ENCODE results near the gene ING4.
"Not testable (repeated sequence)": the region's sequence is repeated elsewhere in the genome, so short reads cannot be mapped to it uniquely, and the experiment has no call there.

ING4 gene

DNA sequence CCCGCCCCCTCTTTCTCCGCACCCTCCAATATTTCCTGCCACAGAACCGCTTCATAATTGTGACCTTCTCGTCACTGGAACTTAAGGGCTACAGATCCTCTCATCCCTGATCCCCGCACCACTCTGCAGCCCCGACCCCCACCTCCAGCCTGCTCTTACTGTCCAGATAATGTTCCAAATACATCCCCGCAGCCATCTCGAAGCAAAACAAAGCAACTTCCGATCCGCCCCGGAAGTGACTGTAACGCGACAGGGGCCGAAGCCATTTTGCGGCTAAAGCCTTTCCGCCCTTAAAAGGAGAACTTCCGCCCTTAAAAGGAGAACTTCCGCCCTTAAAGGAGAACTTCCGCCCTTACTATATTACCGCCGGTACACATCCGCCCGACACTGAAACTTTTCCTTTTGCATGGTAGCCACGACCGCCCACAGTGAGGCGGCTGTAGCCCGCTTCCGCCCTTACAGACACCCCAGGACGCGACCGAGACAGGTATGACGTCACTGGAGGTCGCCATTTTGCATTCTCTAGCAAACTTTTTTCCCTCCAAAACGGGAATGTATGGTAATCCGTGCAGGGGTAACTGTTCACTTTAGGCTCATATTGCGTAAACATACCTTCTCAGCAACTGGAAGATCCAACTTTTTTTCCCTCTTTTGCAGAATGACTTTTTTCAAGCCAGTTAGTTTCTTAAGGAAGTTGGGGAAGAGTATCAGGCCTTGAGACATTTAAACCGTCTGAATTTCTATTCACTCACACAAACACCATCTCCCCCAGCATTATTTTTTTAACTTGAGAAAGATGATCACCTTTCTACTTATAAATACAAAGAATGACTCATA lies at the start of gene ING4:
Gene ING4 (minus strand): TSS at position 214 of the 837 bp plus-strand sequence. CDS start 18 bp downstream, at position 196.
- DNase-seq (ENCODE audit: low read depth, low spot score): peak; percentile 88

- DNase-seq (ENCODE audit: low read depth, low spot score): no peak
These were observed 46.1 kb upstream of the ING4 start for GRCh38 chr12:6708960-6709394.

DNA sequence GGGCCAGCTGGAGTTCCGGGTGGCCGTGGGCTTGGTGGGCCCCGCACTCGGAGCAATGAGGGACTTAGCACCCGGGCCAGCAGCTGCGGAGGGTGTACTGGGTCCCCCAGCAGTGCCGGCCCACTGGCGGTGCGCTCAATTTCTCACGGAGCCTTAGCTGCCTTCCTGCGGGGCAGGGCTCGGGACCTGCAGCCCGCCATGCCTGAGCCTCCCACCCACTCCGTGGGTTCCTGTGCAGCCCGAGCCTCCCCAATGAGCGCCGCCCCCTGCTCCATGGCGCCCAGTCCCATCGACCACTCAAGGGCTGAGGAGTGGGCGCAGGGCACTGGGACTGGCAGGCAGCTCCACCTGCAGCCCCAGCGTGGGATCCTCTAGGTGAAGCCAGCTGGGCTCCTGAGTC lies 45.4 kb upstream of the ING4 start:
- not testable (repeated sequence) for DNase-seq (ENCODE audit: low read depth, low spot score)

GRCh38 chr12:6703631-6704030 lies 40.7 kb upstream of the ING4 start:
- no peak for DNase-seq (ENCODE audit: low read depth, low spot score)

- no peak for DNase-seq (ENCODE audit: low read depth, low spot score)
These were observed 38.3 kb upstream of the ING4 start for GRCh38 chr12:6701078-6701768.

- no peak for DNase-seq (ENCODE audit: low read depth, low spot score)
These were observed 37.7 kb upstream of the ING4 start, which contains the start of gene PIANP for GRCh38 chr12:6700646-6701051. Gene PIANP, minus strand, starts transcription at chr12:6700815. Its CDS starts 2,754 bp downstream, at chr12:6698061.

DNA sequence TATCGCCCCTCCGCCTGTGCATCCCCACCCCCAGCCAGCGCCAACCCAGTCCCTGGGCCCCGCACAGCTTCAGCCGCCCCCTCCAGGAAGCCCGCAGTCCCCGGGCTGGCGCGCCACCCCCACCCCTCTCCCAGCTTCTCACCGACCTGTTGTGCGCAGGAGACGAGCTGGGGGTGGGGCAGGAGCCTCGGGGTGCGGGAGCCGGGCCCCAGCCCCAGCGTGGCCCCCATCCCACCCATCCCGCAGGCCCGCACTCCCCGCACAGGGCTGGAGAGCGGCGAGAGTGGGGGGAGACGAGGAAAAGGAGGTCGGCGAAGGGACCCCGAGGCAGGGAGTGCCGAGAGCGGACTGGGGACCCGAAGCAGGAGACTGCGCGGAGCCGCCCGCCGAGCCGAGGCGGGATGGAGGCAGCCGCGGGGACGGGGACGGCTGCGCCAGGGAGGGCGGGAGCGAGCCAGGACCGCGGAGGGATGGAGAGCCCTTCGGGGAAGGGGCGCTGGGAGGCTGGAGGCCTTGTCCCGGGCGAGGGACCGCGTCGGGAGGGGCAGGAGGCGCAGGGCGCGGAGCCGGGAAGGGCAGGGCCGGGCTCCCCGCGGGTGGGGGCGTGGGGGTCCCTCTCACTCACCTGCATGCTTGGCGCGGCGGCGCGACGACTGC lies 37.2 kb upstream of the ING4 start:
- DNase-seq (ENCODE audit: low read depth, low spot score): no peak

- no peak for DNase-seq (ENCODE audit: low read depth, low spot score)
These were observed 36.5 kb upstream of the ING4 start for GRCh38 chr12:6699259-6699988.

DNA sequence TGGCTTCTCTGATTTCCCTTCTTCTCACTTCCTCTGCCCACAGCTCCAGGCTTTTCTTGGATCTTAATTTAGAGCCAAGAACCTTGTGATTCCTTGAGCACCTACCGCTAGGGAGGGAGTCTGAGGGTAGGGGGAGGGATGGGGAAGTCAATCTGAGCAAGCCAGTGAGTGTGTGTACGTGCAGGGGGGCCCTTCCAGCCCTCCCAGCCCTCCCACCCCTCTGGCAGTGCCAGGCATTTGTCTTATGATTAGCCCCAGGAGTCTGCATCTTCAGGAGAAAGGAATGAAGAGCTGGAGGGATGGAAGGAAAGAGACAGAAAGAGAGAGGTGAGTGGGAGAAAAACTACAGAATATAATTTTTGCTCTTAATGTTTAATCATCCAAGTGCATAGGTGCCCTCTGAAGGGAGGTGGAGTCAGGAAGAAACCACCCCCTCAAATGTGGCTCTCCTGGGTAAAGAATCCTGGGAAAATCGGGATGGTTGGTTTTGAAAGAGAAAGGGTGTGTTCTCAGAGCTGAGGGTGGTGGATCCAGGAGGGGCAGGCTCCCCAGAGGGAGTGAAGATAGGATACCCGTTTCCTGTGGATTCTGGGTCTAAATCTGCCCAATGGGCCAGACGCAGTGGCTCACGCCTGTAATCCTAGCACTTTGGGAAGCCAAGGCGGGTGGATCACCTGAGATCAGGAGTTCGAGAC lies 35.6 kb upstream of the ING4 start:
- DNase-seq (ENCODE audit: low read depth, low spot score): no peak

- DNase-seq (ENCODE audit: low read depth, low spot score): no peak
These were observed 34.8 kb upstream of the ING4 start for GRCh38 chr12:6697584-6698351.

GRCh38 chr12:6696690-6697583 lies 34.0 kb upstream of the ING4 start:
- DNase-seq (ENCODE audit: low read depth, low spot score): no peak

DNA sequence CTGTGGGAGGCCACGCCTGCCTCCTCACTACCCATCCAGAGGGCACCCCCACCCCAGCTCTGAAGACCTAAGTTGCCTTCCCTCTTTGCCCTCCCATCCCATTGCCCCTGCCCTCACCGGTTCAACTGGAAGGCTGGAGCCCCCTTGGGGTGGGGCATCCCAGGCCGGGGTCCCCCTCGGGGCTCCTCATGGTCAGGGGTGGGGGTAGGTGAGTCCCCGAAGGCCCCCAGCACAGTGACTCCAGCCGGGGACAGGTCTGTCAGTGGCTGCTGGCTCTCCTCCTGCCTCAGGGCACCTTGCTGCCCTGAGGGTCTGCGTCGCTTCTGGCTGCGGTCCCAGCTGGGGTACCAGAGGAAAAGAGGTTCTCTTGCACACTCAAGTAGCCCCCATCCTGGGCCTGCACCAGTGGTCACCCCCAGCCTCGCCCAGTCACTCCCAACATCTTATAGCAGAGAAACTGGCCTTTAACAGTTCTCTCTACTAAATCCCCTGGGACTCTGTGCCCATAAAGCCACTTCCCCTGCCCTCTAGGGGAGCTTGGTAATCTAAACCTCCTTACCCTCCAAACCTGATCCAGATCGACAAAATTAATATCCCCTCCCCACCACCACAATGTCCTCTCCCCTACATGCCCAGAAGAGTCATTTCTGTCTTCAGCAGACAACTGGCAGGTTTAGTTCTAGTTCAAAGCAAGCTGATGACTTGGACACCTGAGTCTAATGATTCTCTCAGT lies 32.6 kb upstream of the ING4 start:
- no peak for DNase-seq (ENCODE audit: low read depth, low spot score)

GRCh38 chr12:6694701-6695100 lies 31.8 kb upstream of the ING4 start:
- DNase-seq (ENCODE audit: low read depth, low spot score): no peak

DNA sequence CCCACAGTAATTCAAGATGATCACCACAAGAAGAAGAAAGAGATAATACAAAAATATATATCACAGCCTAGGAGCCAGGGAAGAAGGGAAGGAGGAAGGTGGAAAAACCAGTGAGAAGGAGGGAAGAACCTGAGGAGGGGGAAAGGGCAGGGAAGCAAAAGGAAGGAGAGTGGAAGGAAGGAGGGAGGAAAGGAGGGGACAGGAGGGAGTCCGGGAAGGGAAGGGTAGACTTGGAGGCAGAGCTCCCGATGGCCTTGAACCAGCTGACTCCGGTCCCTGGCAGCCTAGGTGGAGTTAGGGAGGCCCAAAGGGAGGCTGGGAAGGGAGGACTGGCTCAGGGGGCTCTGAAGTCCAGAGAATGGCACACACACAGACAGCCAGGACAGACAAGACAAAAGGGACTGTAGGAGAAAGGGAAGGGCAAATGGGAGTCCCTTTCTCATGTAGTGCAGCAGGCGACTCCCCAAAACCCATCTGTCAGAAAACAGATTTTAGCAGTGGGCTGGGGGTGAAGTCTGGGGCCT lies 31.0 kb upstream of the ING4 start:
- DNase-seq (ENCODE audit: low read depth, low spot score): no peak

- DNase-seq (ENCODE audit: low read depth, low spot score): no peak
These were observed 30.0 kb upstream of the ING4 start for GRCh38 chr12:6692888-6693287.

- DNase-seq (ENCODE audit: low read depth, low spot score): no peak
These were observed 28.6 kb upstream of the ING4 start for GRCh38 chr12:6691473-6691872.

DNA sequence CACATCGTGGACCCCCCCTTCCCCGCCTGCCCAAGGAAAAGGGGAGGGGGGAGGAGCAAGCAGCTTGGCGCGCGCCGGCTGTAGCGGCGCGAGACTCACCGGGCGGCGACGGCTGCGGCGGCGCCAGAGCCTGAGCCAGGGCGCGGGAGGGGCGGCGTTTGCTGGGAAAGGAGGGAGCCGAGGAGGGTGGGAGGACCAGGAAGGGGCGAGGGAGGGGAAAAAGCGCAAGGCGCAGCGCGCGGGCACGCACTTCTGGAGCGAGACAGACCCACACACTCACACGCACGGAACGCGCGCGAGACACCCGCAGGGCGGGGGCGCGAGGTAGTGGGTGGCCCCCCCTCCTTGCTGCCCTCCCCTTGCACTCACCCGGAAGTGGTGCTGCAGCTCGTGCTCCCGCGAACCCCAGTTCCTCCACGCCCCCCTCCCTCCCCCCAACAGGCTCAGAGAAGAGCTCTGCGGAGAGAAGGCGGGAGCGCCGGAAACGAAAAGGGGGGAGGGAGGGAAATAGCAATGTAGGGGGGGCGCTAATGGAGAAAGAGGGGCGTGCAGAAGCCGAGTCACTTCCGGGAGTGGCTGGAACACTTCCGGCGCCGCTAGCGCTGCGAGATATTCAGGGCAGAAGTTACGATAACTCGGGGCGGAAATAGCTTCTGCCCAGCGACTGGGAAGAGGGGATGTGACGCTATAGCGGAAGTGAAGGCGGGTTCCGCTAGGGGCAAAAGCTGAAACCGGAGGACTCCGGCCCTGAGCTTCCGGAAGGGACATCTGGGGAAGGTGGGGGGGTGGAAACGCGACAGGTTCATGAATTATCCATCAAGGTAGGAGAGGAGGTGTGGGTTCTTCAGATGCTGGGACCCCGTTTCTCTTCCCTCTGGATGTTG lies 26.3 kb upstream of the ING4 start, which contains the start of gene ZNF384:
Gene ZNF384 (minus strand): TSS at position 377 of the 884 bp plus-strand sequence. CDS start 9,855 bp downstream, outside the sequence.
- DNase-seq (ENCODE audit: low read depth, low spot score): peak; percentile 85

Measured in activated naive CD8-positive, alpha-beta T cell treated with anti-CD3 and anti-CD28 coated beads, Interleukin-2, amount 50 U/mL, for 16 hours (primary cell).